GM10248 (cell line): ENCODE data around the gene BLZF1.
"Not testable (repeated sequence)": the region's sequence is repeated elsewhere in the genome, so short reads cannot be mapped to it uniquely, and the experiment has no call there.

Source experiments
- CTCF ChIA-PET: fragments of 300-600 bp; sonication (Branson Sonifier 250); formaldehyde crosslinking; extraction: SDS; loops from one replicate; lab custom pipeline; 2021; ENCODE audit warnings: antibody characterized with exemption; lab: Yijun Ruan, JAX
- POLR2A ChIA-PET: fragments of 350-650 bp; sonication (Branson Sonifier 250); formaldehyde crosslinking; extraction: SDS; loops from one replicate; lab custom pipeline; 2020; ENCODE audit warnings: antibody characterized with exemption; lab: Yijun Ruan, JAX
- DNase-seq: peaks from one replicate; pipeline ENCODE4 v3.0.0; 2012; ENCODE audit errors: extremely low spot score
- TF ChIP-seq, protein P1 (sequence below): IDR thresholded peaks from 2 replicates; pipeline ENCODE4 v1.5.1; 2012; ENCODE audit warnings: mild to moderate bottlenecking, low read depth; ENCODE audit errors: extremely low read depth, missing control alignments, control extremely low read depth

Gene BLZF1

DNA sequence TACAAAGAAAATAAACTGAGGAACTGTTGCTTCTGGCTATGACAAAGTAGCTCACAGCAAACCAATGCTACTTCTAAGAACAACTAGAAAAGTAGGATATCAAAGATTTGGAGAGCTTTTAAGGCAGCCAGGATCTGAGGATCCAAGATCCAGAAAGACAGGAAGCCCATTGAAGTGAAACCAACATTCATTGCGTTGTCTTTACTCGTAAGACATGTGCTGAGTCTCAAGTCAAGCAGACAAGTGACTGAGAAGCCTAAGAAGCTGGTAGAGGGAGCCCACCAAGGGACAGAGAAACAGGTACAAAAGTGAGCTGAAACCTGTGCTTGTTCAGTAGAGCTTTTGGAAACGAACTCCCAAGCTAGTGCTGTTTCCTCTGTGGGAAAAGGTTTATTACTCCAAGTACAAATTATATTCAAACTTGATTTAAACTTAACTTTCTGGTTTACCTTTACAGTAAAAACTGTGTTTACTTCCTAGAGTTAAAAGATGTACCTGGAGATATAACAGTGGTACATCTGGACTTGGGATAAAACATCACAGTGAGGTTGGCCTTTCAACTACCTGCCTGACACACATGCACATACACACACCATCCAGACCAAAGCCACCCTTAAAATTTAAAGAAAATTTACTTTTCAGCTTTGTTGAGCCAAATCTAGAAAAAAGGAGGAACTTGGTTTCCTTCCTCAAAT lies 41.6 kb upstream of the BLZF1 start:
- POLR2A ChIA-PET: no interaction called here
- TF ChIP-seq, protein P1, sequence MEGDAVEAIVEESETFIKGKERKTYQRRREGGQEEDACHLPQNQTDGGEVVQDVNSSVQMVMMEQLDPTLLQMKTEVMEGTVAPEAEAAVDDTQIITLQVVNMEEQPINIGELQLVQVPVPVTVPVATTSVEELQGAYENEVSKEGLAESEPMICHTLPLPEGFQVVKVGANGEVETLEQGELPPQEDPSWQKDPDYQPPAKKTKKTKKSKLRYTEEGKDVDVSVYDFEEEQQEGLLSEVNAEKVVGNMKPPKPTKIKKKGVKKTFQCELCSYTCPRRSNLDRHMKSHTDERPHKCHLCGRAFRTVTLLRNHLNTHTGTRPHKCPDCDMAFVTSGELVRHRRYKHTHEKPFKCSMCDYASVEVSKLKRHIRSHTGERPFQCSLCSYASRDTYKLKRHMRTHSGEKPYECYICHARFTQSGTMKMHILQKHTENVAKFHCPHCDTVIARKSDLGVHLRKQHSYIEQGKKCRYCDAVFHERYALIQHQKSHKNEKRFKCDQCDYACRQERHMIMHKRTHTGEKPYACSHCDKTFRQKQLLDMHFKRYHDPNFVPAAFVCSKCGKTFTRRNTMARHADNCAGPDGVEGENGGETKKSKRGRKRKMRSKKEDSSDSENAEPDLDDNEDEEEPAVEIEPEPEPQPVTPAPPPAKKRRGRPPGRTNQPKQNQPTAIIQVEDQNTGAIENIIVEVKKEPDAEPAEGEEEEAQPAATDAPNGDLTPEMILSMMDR: no peak
- no peak for DNase-seq
- CTCF ChIA-PET: interaction anchor here (0.7 to 2.3 kb wide), 4 partner anchors 14 to 22 kb away, joined by 3 to 11 read pairs (median 4); no protein-coding TSS in a partner anchor

DNA sequence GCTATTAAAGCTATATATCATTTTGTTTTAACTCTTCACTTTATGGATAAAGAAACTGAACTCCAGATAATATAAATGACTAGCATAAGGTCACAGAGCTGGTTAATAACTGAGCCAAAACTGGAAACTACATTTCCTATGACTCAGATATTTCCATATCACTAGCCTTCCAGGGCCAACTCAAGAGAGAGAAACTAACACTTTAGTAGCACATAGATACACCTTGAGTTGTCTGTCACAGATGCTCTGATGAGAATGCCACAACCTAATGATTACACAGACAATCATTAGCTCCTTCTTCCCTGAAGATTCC lies 41.1 kb upstream of the BLZF1 start:
- peak; percentile 28 for DNase-seq
- TF ChIP-seq, protein P1: no peak
- POLR2A ChIA-PET: no interaction called here
- CTCF ChIA-PET: interaction anchor here (0.7 to 2.3 kb wide), 4 partner anchors 14 to 21 kb away, joined by 3 to 11 read pairs (median 4); no protein-coding TSS in a partner anchor

DNA sequence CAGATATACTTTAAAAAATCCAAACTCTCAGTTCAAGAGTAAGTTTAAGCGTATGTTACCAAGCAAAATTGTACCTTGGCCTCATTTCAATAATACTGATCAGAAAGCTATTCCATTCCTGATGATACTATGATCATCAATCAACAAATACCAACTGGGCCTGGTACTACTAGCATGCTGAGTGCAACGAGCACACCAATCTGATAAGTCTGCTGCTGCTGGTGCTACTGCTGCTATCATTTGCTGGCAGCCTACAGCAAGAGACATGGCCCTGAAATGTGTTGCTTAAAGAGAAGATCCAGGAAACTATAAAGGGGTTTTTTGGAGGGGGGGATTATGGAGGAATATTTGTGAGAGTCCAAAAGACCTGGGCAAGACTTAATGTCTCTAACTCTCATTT lies 40.1 kb upstream of the BLZF1 start:
- POLR2A ChIA-PET: no interaction called here
- TF ChIP-seq, protein P1: no peak
- no peak for DNase-seq

DNA sequence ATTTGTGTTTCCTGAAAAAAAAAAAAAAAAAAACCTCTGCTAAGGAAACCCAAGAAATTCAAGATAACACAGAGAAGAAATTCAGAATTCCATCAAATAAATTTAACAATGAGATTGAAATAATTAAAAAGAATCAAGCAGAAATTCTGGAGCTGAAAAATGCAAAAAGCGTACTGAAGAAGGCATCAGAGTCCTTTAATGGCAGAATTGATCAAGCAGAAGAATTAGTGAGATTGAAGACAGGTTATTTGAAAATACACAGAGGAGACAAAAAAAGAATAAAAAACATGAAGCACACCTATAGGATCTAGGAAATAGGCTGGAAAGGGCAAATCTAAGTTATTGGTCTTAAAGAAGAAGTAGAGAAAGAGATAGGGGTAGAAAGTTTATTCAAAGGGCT lies 38.6 kb upstream of the BLZF1 start:
- TF ChIP-seq, protein P1: no peak
- DNase-seq: no peak
- POLR2A ChIA-PET: no interaction called here
- CTCF ChIA-PET: interaction anchor here (0.9 to 1.1 kb wide), 2 partner anchors 726 to 987 kb away, joined by 3 read pairs; no protein-coding TSS in a partner anchor

More for the DNA sequence above, 40.1 kb upstream of the BLZF1 start:
- CTCF ChIA-PET: interaction anchor here (2.1 to 2.3 kb wide), 2 partner anchors 13 to 20 kb away, joined by 4 to 11 read pairs; no protein-coding TSS in a partner anchor

DNA sequence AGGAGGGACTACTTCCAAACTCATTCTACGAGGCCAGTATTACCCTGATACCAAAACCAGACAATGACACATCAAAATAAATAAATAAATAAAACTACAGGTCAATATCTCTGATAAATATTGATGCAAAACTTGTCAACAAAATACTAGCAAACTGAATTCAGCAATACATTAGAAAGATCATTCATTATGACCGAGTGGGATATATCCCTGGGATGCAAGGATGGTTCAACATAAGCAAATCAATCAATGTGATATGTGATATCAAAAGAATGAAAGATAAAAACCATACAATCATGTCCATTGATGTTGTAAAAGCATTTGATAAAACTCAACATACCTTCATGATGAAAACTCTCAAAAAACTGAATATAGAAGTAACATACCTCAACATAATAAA lies 37.1 kb upstream of the BLZF1 start:
- ChIA-PET CTCF (no interaction called here), POLR2A (no interaction called here)
- TF ChIP-seq, protein P1: no peak
- no peak for DNase-seq

DNA sequence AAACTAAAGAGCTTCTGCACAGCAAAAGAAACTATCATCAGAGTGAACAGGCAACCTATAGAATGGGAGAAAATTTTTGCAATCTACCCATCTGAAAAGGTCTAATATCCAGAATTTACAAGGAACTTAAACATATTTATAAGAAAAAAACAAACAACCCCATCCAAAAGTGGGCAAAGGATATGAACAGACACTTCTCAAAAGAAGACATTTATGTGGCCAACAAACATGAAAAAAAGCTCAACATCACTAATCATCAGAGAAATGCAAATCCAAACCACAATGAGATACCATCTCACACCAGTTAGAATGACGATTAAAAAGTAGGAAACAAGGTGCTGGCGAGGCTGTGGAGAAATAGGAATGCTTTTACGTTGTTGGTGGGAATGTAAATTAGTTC lies 33.3 kb upstream of the BLZF1 start:
- DNase-seq, POLR2A ChIA-PET, CTCF ChIA-PET: not testable (repeated sequence)

DNA sequence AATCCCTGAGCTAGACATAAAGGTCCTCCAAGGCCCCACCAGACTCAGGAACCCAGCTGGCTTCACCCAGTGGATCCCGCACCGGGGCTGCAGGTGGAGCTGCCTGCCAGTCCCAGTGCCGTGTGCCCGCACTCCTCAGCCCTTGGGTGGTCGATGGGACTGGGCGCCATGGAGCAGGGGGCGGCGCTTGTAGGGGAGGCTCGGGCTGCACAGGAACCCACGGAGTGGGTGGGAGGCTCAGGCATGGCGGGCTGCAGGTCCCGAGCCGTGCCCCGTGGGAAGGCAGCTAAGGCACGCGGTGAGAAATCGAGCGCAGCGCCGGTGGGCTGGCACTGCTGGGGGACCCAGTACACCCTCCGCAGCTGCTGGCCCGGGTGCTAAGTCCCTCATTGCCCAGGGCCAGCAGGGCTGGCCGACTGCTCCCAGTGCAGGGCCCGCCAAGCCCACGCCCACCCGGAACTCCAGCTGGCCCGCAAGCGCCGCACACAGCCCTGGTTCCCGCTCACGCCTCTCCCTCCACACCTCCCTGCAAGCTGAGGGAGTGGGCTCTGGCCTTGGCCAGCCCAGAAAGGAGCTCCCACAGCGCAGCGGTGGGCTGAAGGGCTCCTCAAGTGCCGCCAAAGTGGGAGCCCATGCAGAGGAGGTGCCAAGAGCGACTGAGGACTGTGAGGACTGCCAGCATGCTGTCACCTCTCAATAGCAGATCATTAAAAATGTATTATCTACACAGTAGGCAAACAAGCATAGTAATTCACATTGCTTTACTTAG lies 30.9 kb upstream of the BLZF1 start:
- CTCF ChIA-PET: interaction anchor here (5.0 kb wide), 1 partner anchor 11 kb away, joined by 27 read pairs; no protein-coding TSS in a partner anchor
- POLR2A ChIA-PET, DNase-seq: not testable (repeated sequence)
